Caco-2 (cell line): ENCODE measurements around the gene ANP32E. TPM values are rescaled to one million over a fixed set of nuclear protein-coding genes. Genes with fewer than 3 reads are reported as not detected.

Source experiments
- BruUV-seq: library from RNA; stranded (reverse); fragments of 400-500 nt; replicated peaks from 2 replicates; lab custom pipeline; 2021; lab: Mats Ljungman, UMichigan
- CTCF ChIA-PET: fragments of 300-600 bp; sonication (Branson Sonifier 250); formaldehyde crosslinking; loops from one replicate; lab custom pipeline; 2022; ENCODE audit warnings: antibody characterized with exemption; lab: Charles Lee
- POLR2A ChIA-PET: fragments of 300-600 bp; sonication (Branson Sonifier 250); formaldehyde crosslinking; loops from one replicate; lab custom pipeline; 2022; ENCODE audit warnings: antibody characterized with exemption; lab: Charles Lee
- DNase-seq, 2 experiments: peaks; one replicate each; pipeline versions ENCODE4 v3.0.0 to v3.0.0-alpha.2; 2020 to 2022
- H3K27me3 ChIP-seq: replicated peaks from 2 replicates; pipeline ENCODE4 v1.6.0; 2011; ENCODE audit warnings: low read length; ENCODE audit not compliant: control insufficient read depth, insufficient read depth
- H3K36me3 ChIP-seq: 2 replicates; pipeline ENCODE4 v1.5.1; 2011; ENCODE audit warnings: low read length; ENCODE audit not compliant: control insufficient read depth, insufficient read depth
- H3K4me1 ChIP-seq: fragments of 250-450 bp; sonication (Bioruptor Pico); 2 replicates; pipeline ENCODE4 v1.5.1; 2020; ENCODE audit warnings: mild to moderate bottlenecking
- H3K4me3 ChIP-seq: 2 replicates; pipeline ENCODE4 v1.5.1; 2011; ENCODE audit warnings: low read depth, mild to moderate bottlenecking, control low read depth, low read length
- H3K9me3 ChIP-seq: fragments of 250-450 bp; sonication (Bioruptor Pico); 2 replicates; pipeline ENCODE4 v1.5.1; 2020; ENCODE audit warnings: mild to moderate bottlenecking, moderate library complexity
- H3K27ac Mint-ChIP-seq: one replicate; pipeline ENCODE4 v1.8.0; 2022; ENCODE audit warnings: mixed read lengths; ENCODE audit not compliant: unreplicated experiment
- H3K27me3 Mint-ChIP-seq: one replicate; pipeline ENCODE4 v1.8.0; 2022; ENCODE audit warnings: mixed read lengths; ENCODE audit not compliant: insufficient read depth, unreplicated experiment
- H3K36me3 Mint-ChIP-seq: one replicate; pipeline ENCODE4 v1.8.0; 2022; ENCODE audit warnings: mild to moderate bottlenecking, mixed read lengths; ENCODE audit not compliant: insufficient read depth, unreplicated experiment
- H3K4me1 Mint-ChIP-seq: one replicate; pipeline ENCODE4 v1.8.0; 2022; ENCODE audit warnings: low read depth, mixed read lengths; ENCODE audit not compliant: unreplicated experiment
- H3K4me3 Mint-ChIP-seq: one replicate; pipeline ENCODE4 v1.8.0; 2022; ENCODE audit warnings: mild to moderate bottlenecking, moderate library complexity, mixed read lengths; ENCODE audit not compliant: unreplicated experiment
- H3K9me3 Mint-ChIP-seq: one replicate; pipeline ENCODE4 v1.8.0; 2022; ENCODE audit warnings: mixed read lengths; ENCODE audit not compliant: unreplicated experiment
- CTCF ChIP-seq, 2 experiments: fragments of 200-600 bp in 1 of 2; IDR thresholded peaks; 1 replicate in 1 of 2; 2 replicates in 1 of 2; pipeline versions ENCODE4 v1.5.1 to v1.8.0; 2011 to 2022; ENCODE audit warnings: antibody characterized with exemption in 1 of 2, control low read depth in 1 of 2, inconsistent platforms in 1 of 2, low read depth in 1 of 2, low read length in 1 of 2, mild to moderate bottlenecking in 1 of 2, moderate library complexity in 1 of 2; ENCODE audit not compliant: insufficient read depth in 1 of 2, severe bottlenecking in 1 of 2, unreplicated experiment in 1 of 2
- intact Hi-C: fragments of 100-400 bp; cut with micrococcal nuclease; formaldehyde crosslinking; loops from one replicate; pipeline ENCODE4 v1.10.0; 2022; ENCODE audit not compliant: unreplicated experiment
- total RNA-seq: library from RNA; stranded (reverse); gene quantifications from 2 replicates; pipeline ENCODE4 v1.2.3, GENCODE V29; 2022

The ANP32E gene
- total RNA-seq, 1 experiment from 2014 or later, result 26.8 TPM

DNA sequence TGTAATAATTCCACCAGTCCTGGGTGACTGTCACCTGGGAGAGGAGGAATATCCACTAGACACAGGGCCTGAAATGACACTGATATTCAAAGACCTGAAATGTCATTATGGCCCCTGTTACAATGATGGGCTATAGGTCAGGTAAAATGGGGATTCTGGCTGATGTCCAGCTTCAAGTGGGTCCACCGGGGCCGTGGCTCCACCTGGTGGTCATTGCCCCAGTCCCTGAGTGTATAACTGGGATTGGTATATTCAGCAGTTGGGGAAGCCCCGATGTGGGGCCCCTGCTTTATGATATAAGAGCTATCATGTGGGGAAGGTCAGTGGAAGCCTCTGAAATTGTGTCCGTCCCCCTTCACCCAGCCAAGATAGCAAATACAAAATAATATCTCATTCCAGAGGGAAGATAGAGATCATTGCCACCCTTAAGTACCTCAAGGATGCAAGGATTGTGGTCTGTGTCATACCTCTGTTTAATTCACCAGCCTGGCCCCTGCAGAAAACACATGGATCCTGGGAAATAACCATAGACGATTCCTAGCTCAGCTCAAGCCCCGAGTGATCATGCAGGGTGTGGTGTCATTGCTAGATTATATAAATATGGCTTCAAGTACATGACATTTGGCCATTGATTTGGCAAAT, 66.8 kb downstream of the ANP32E start:
- peak; percentile 71 to 80 for DNase-seq
- intact Hi-C loops, result loop anchor here (1.0 kb wide), 2 partner anchors 19 to 96 kb away; no protein-coding TSS in a partner anchor
- Histone ChIP-seq H3K9me3 (no peaks in the 10 kb centered on the region), H3K4me3 (no peak overlapping the region), H3K27me3 (no peaks in the 10 kb centered on the region), H3K36me3 (no peaks in the 10 kb centered on the region), H3K4me1 (peaks cover 25% of the 10 kb centered on the region)
- ChIA-PET CTCF (interaction anchor here (0.6 to 4.0 kb wide), 7 partner anchors 10 to 281 kb away, joined by 3 to 22 read pairs (median 4); a partner anchor contains a TSS), POLR2A (interaction anchor here (1.0 kb wide), 1 partner anchor 281 kb away, joined by 4 read pairs; a partner anchor contains a TSS)
- Mint-ChIP-seq H3K27me3 (no peaks in the 10 kb centered on the region), H3K27ac (no peak overlapping the region), H3K36me3 (no peaks in the 10 kb centered on the region), H3K4me1 (peaks cover 22% of the 10 kb centered on the region), H3K9me3 (no peaks in the 10 kb centered on the region), H3K4me3 (no peak overlapping the region)
- TF ChIP-seq CTCF (IDR thresholded peaks at IDR 0.05; ENCODE audit: insufficient read depth in 1 of 2, low read depth in 1 of 2, low read length in 1 of 2, severe bottlenecking in 1 of 2, unreplicated experiment in 1 of 2), result peak; percentile 74 to 87
- no TSS peak for BruUV-seq

Other genes with a start within 250 kb of the ANP32E start
- gene OTUD7B, start 225.4 kb downstream of the ANP32E start, total RNA-seq, result 18.3 and 19.6 TPM in 2 replicates
- gene VPS45, start 168.3 kb downstream of the ANP32E start, total RNA-seq, result 19.8 and 25.0 TPM in 2 replicates
- gene PLEKHO1, start 86.2 kb downstream of the ANP32E start, total RNA-seq, result 2.1 and 3.6 TPM in 2 replicates
- not detected in 2 replicates for gene CA14, start 21.7 kb upstream of the ANP32E start, total RNA-seq
- 93.8 and 96.7 TPM in 2 replicates for gene APH1A, start 32.9 kb upstream of the ANP32E start, total RNA-seq
- gene C1orf54, start 36.7 kb upstream of the ANP32E start, total RNA-seq, result 0.26 and 0.82 TPM in 2 replicates
- gene CIART, start 46.4 kb upstream of the ANP32E start, total RNA-seq, result 2.6 and 3.2 TPM in 2 replicates
- gene MRPS21, start 57.7 kb upstream of the ANP32E start, total RNA-seq, result 16.7 and 17.5 TPM in 2 replicates
- 81.2 and 85.3 TPM in 2 replicates for gene PRPF3, start 85.4 kb upstream of the ANP32E start, total RNA-seq
- 24.3 and 25.0 TPM in 2 replicates for gene RPRD2, start 128.0 kb upstream of the ANP32E start, total RNA-seq